Measurements from ENCODE around the gene STARD5.

STARD5 gene

DNA sequence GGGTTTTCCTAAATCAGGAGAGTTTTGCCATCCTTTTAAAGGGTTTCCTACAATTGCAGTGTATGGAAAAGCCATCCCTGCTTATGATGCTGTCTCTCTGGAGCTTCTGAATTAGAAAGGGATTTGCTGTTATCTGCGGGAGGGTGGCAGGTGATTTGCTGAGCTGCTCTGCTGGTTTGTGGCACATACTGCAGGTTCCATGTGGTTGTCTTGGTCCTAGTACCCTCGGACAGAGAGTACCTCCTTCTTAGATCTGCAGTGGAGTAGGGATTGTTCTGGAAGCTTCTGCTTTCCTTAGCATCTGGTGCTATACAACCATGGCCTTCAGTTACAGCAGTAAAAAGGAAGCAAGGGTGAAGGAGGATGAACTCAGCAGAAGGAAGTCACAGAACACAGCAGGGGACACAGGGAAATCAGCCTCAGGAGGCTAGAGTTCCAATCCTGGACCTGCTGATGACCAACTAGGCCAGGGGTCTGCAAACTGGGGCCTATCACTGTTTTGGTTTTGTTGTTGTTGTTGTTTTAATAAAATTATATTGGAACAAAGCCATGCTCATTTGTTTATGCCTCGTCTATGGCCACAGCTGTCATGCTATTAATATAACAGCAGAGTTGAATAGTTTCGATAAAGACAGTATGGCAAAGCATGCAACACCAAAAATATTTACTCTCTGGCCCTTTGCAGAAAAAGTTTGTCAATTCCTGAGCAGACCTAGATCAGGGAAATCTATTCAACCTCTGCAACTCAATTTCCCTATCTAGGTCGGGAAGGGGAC lies 39.5 kb downstream of the STARD5 start:
- DNase-seq (ENCODE audit: low spot score), result no peak
- in situ Hi-C loops (cut with MboI; ENCODE audit: low pct_unique_long_range_greater_than_20kb, low sequenced_read_pairs, unreplicated experiment), result loop anchor here (5.0 to 25.0 kb wide), 3 partner anchors 118 to 653 kb away; partner anchors contain the start of gene MESD
- no peak for TF ChIP-seq CTCF (IDR thresholded peaks at IDR 0.05; ENCODE audit: extremely low read depth, insufficient read depth, missing control alignments)

GRCh38 chr15:81282911-81283310 lies 41.0 kb downstream of the STARD5 start:
- no peak for TF ChIP-seq CTCF (IDR thresholded peaks at IDR 0.05; ENCODE audit: extremely low read depth, insufficient read depth, missing control alignments)
- in situ Hi-C loops (cut with MboI; ENCODE audit: low pct_unique_long_range_greater_than_20kb, low sequenced_read_pairs, unreplicated experiment), result loop anchor here (5.0 to 25.0 kb wide), 3 partner anchors 119 to 654 kb away; partner anchors contain the start of gene MESD
- no peak for DNase-seq (ENCODE audit: low spot score)

- DNase-seq (ENCODE audit: low spot score), result no peak
- no peak for TF ChIP-seq CTCF (IDR thresholded peaks at IDR 0.05; ENCODE audit: extremely low read depth, insufficient read depth, missing control alignments)
- in situ Hi-C loops (cut with MboI; ENCODE audit: low pct_unique_long_range_greater_than_20kb, low sequenced_read_pairs, unreplicated experiment), result loop anchor here (5.0 to 25.0 kb wide), 3 partner anchors 120 to 655 kb away; partner anchors contain the start of gene MESD
Observed at GRCh38 chr15:81282606-81282895, 41.4 kb downstream of the STARD5 start.

GRCh38 chr15:81281766-81282605 lies 42.0 kb downstream of the STARD5 start:
- in situ Hi-C loops (cut with MboI; ENCODE audit: low pct_unique_long_range_greater_than_20kb, low sequenced_read_pairs, unreplicated experiment), result loop anchor here (5.0 to 25.0 kb wide), 3 partner anchors 120 to 655 kb away; partner anchors contain the start of gene MESD
- DNase-seq (ENCODE audit: low spot score), result no peak
- no peak for TF ChIP-seq CTCF (IDR thresholded peaks at IDR 0.05; ENCODE audit: extremely low read depth, insufficient read depth, missing control alignments)

DNA sequence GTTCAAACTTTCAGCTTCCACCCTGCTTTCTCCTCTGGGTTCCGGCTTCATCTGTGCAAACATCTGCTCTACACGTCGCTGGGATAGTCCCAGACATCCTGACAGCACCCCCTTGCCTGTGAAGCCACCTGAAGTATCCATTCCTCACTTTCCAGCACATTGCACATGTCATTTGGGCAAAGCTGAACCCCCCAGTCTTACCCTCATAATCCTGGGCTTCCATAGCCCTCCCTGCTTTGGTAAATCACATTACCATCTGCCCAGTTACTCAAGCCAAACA lies 42.5 kb downstream of the STARD5 start:
- in situ Hi-C loops (cut with MboI; ENCODE audit: low pct_unique_long_range_greater_than_20kb, low sequenced_read_pairs, unreplicated experiment), result loop anchor here (5.0 to 25.0 kb wide), 3 partner anchors 121 to 656 kb away; partner anchors contain the start of gene MESD
- TF ChIP-seq CTCF (IDR thresholded peaks at IDR 0.05; ENCODE audit: extremely low read depth, insufficient read depth, missing control alignments), result no peak
- no peak for DNase-seq (ENCODE audit: low spot score)

- no peak for DNase-seq (ENCODE audit: low spot score)
- no peak for TF ChIP-seq CTCF (IDR thresholded peaks at IDR 0.05; ENCODE audit: extremely low read depth, insufficient read depth, missing control alignments)
- in situ Hi-C loops (cut with MboI; ENCODE audit: low pct_unique_long_range_greater_than_20kb, low sequenced_read_pairs, unreplicated experiment), result loop anchor here (5.0 to 25.0 kb wide), 3 partner anchors 121 to 656 kb away; partner anchors contain the start of gene MESD
Observed at GRCh38 chr15:81280696-81281455, 43.1 kb downstream of the STARD5 start.
